Measurements from ENCODE around the gene ZSCAN4. TPM values are rescaled to one million over a fixed set of nuclear protein-coding genes. Genes with fewer than 3 reads are reported as not detected.

Gene ZSCAN4
- total and polyA plus RNA-seq, 4 donors: not detected

GRCh38 chr19:57632987-57633831 is 35.5 kb upstream of the ZSCAN4 start, which contains the start of gene ZNF211:
Gene ZNF211 (plus strand): TSS chr19:57633168. CDS start chr19:57633347, 179 bp downstream.
- peak; percentile 97 for DNase-seq (ENCODE audit: low spot score)
- H3K4me1 ChIP-seq (ENCODE audit: control insufficient read depth in 4 of 4, insufficient read depth in 4 of 4, low read length in 3 of 4): peaks cover 4 to 10% (median 8%) of the 10 kb centered on the region in 4 donors
- peaks cover 7 to 45% (median 26%) of the 10 kb centered on the region in 4 donors for H3K9me3 ChIP-seq (ENCODE audit: control insufficient read depth in 4 of 4, low read length in 3 of 4)
- H3K27ac ChIP-seq (ENCODE audit: low read depth in 1 of 2, low read length in 2 of 2): peak within 1 kb of the TSS in 1 of 2 donors; percentile 44
- H3K4me3 ChIP-seq (ENCODE audit: low read depth in 1 of 3, low read length in 3 of 3): peak within 1 kb of the TSS; percentile 69 to 95 (median 87)
- peak within 1 kb of the TSS; percentile 6 to 55 for H3K9ac ChIP-seq (ENCODE audit: low read depth in 1 of 2, low read length in 2 of 2)
- H3K36me3 ChIP-seq (ENCODE audit: control insufficient read depth in 4 of 4, insufficient read depth in 3 of 4, low read depth in 1 of 4, low read length in 3 of 4): peaks cover 3 to 35% (median 24%) of the 10 kb centered on the region in 4 donors
- no peaks in the 10 kb centered on the region for H3K27me3 ChIP-seq (ENCODE audit: control insufficient read depth in 4 of 4, insufficient read depth in 4 of 4, low read length in 3 of 4)
- 2% methylated on average over 59 of the region's 59 CpGs for WGBS
- TF ChIP-seq SP1 (IDR thresholded peaks at IDR 0.05) (peak; percentile 68), HNF4G (IDR thresholded peaks at IDR 0.05) (no peak), MAX (IDR thresholded peaks at IDR 0.05) (peak; percentile 33), YY1 (IDR thresholded peaks at IDR 0.05) (peak; percentile 88), TAF1 (conservative IDR thresholded peaks at IDR 0.05) (no peak), RAD21 (IDR thresholded peaks at IDR 0.05) (peak; percentile 18 to 39), FOXA2 (IDR thresholded peaks at IDR 0.05) (no peak), HNF4A (conservative IDR thresholded peaks at IDR 0.05) (peak in 1 of 2 donors; percentile 17), GABPA (IDR thresholded peaks at IDR 0.05 in 1 of 2, conservative IDR thresholded peaks at IDR 0.05 in 1 of 2) (peak; percentile 63 to 92), NR2F2 (IDR thresholded peaks at IDR 0.05) (peak; percentile 21), REST (IDR thresholded peaks at IDR 0.05) (no peak)

- 58% methylated on average over 6 of the region's 6 CpGs for WGBS
- Histone ChIP-seq H3K9me3 (ENCODE audit: control insufficient read depth in 4 of 4, low read length in 3 of 4) (peaks cover 7 to 47% (median 30%) of the 10 kb centered on the region in 4 donors), H3K27ac (ENCODE audit: low read depth in 1 of 2, low read length in 2 of 2) (no peak overlapping the region), H3K4me3 (ENCODE audit: low read depth in 1 of 3, low read length in 3 of 3) (peak overlapping the region; percentile 69 to 95 (median 87)), H3K9ac (ENCODE audit: low read depth in 1 of 2, low read length in 2 of 2) (peak overlapping the region in 1 of 2 donors; percentile 5), H3K27me3 (ENCODE audit: control insufficient read depth in 4 of 4, insufficient read depth in 4 of 4, low read length in 3 of 4) (no peaks in the 10 kb centered on the region), H3K4me1 (ENCODE audit: control insufficient read depth in 4 of 4, insufficient read depth in 4 of 4, low read length in 3 of 4) (peaks cover 4 to 10% (median 8%) of the 10 kb centered on the region in 4 donors), H3K36me3 (ENCODE audit: control insufficient read depth in 4 of 4, insufficient read depth in 3 of 4, low read depth in 1 of 4, low read length in 3 of 4) (peaks cover 3 to 41% (median 30%) of the 10 kb centered on the region in 4 donors)
- no peak for DNase-seq (ENCODE audit: low spot score)
- TF ChIP-seq RXRA (IDR thresholded peaks at IDR 0.05): no peak
- no peak for TF ChIP-seq HNF4A (conservative IDR thresholded peaks at IDR 0.05)
- no peak for TF ChIP-seq EGR1 (IDR thresholded peaks at IDR 0.05; ENCODE audit: low read depth in 2 of 2)
- no peak for TF ChIP-seq GABPA (IDR thresholded peaks at IDR 0.05 in 1 of 2, conservative IDR thresholded peaks at IDR 0.05 in 1 of 2)
- TF ChIP-seq NR2F2 (IDR thresholded peaks at IDR 0.05): no peak
- TF ChIP-seq SP1 (IDR thresholded peaks at IDR 0.05): no peak
- TF ChIP-seq JUND (IDR thresholded peaks at IDR 0.05): no peak
- TF ChIP-seq REST (IDR thresholded peaks at IDR 0.05): no peak
- TF ChIP-seq HNF4G (IDR thresholded peaks at IDR 0.05): no peak
- no peak for TF ChIP-seq MAX (IDR thresholded peaks at IDR 0.05)
- no peak for TF ChIP-seq TAF1 (conservative IDR thresholded peaks at IDR 0.05)
- no peak for TF ChIP-seq YY1 (IDR thresholded peaks at IDR 0.05)
- no peak for TF ChIP-seq FOXA1 (IDR thresholded peaks at IDR 0.05)
These were observed 35.0 kb upstream of the ZSCAN4 start for GRCh38 chr19:57633832-57634131.
